HG02571 (cell line): ENCODE data around the gene CFD.
"Not testable (repeated sequence)": the region's sequence is repeated elsewhere in the genome, so short reads cannot be mapped to it uniquely, and the experiment has no call there.

ENCODE experiments used
- ATAC-seq: cut with Tn5 transposase; IDR thresholded peaks from one replicate; pipeline ENCODE4 v1.9.1; 2021; ENCODE audit warnings: mild to moderate bottlenecking, moderate library complexity; ENCODE audit not compliant: unreplicated experiment

The CFD gene

GRCh38 chr19:887599-887998 lies 28.1 kb downstream of the CFD start:
- ATAC-seq: no peak

- ATAC-seq: no peak
These were observed 29.3 kb downstream of the CFD start for GRCh38 chr19:888581-889385.

- no peak for ATAC-seq
These were observed 30.3 kb downstream of the CFD start for GRCh38 chr19:889662-890295.

- no peak for ATAC-seq
These were observed 31.4 kb downstream of the CFD start for GRCh38 chr19:890831-891230.

DNA sequence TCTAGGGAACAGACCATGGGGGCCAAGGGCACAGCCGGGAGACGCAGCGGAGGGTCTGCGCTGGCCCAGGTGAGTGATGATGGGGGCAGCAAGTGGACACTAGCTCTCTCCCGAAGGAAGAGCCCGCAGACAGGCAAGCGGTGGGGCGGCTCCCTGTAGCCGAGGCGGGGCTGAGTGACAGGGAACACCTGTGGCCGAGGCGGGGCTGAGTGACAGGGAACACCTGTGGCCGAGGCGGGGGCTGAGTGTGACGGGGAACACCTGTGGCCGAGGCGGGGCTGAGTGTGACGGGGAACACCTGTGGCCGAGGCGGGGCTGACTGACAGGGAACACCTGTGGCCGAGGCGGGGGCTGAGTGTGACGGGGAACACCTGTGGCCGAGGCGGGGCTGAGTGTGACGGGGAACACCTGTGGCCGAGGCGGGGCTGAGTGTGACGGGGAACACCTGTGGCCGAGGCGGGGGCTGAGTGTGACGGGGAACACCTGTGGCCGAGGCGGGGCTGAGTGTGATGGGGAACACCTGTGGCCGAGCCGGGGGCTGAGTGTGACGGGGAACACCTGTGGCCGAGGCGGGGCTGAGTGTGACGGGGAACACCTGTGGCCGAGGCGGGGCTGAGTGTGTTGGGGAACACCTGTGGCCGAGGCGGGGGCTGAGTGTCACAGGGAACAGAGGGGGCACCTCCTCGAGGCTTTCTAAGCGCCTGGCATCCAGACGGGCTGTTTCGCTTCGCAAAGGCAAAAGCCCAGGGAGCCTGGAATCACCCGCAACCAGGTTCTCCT lies 32.1 kb downstream of the CFD start:
- not testable (repeated sequence) for ATAC-seq

GRCh38 chr19:892243-892893 lies 32.9 kb downstream of the CFD start:
- no peak for ATAC-seq

DNA sequence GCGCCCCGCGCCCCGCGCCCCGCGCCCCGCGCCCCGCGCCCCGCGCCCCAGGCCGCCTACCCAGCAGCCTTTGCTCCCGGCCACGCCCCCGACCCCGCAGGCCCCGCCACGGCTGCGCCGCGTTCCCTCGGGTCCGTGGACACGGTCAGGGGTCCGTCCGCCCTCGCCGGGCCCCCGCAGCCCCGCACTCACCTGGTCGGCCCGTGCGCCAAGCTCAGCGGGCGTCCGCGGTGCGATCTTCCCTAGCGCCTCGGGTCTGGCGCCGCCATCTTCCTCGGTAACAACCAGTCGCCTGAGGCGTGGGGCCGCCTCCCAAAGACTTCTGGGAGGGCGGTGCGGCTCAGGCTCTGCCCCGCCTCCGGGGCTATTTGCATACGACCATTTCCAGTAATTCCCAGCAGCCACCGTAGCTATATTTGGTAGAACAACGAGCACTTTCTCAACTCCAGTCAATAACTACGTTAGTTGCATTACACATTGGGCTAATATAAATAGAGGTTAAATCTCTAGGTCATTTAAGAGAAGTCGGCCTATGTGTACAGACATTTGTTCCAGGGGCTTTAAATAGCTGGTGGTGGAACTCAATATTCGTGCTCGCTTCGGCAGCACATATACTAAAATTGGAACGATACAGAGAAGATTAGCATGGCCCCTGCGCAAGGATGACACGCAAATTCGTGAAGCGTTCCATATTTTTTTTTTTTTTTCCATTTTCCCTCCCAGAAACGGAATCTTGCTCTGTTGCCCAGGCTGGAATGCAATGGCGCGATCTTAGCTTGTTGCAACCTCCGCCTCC lies 33.6 kb downstream of the CFD start, which contains the start of the genes MED16 and RNU6-9:
MED16 (minus strand) TSS at position 294 of the 796 bp plus-strand sequence. CDS start 2,056 bp downstream, outside the sequence.
RNU6-9 (plus strand) TSS at position 591 of the 796 bp plus-strand sequence.
- ATAC-seq: peak; percentile 78

- no peak for ATAC-seq
These were observed 37.0 kb downstream of the CFD start for GRCh38 chr19:896434-896833.

GRCh38 chr19:896999-897398 lies 37.5 kb downstream of the CFD start:
- no peak for ATAC-seq

DNA sequence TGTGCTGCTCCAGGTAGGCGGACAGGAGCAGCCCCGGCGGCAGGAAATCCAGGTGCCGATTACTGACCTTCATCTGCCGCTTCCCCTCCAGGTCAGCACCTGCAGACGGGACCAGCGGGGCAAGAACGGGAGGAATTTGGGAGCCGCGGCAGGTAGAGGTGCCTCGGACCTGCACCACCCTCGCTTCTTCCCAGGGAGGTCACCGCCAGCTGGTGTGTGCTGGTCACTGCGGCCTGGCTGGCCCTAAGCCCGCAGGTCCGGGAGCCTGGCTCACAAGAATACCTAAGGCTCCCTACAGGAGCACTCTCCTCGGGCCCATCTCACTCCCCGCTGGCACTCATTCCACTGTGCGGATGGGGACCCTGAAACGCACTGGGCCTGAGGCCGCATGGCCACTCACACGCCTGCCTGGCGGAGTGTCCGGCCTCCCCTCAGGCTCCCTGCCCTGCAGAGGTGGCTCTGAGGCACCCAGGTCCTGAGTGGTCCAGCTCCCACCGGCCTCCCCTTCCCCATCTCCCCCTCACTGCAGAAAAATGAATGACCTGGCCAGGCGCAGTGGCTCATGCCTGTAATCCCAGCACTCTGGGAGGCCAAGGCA lies 38.1 kb downstream of the CFD start:
- no peak for ATAC-seq

DNA sequence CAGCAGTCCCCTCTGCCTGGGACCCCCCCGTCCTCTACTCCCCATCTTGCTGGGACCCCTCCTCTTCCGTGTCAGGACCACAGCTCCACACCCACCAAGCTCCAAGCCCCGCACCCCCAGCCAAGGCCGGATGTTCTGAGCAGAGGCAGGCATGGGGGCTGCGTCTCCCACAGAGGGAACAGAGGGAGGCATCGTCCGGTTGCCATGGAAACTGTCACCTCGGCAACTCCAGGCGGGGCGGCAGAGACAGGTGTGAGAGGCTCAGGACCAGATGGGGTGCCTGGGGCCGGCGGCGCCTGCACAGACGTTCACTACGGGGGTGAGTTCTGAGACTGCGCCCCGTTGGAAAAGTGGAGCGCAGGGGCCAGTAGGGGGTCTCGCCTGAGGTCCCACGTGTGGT lies 39.2 kb downstream of the CFD start:
- ATAC-seq: no peak

DNA sequence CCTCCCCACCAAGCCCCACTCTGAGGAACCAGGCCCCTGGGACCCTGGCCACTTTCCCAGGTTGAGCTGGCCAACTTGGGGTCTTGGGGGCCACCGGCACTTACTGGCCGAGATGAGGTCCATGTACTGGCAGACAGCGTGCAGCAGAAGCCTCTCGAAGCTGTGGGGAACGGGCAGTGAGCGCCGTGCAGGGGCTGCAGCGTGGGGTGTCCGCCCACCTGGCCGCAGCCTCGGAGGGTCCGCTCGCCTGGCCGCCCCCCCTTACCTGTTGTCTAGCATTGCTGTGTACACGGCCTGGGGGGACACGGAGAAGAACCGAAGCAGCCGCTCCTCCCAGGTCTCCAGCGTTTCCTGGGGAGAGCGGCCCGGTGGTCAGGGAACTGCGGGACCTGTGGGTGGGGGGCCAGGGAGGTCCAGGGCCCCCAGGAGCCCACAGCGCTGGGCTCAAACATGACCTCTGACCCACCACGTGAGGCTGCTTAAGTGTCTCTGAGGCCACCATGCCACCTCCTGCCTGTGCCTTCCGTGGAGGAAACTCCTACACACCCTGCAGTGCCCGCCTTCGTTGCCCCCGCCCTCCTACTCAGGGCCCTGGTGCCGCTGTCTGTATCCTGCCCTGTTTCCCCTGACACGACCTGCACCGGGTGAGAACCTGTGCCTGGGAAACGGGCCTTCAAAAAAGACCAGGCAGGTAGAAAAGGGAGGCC lies 40.0 kb downstream of the CFD start:
- ATAC-seq: no peak

DNA sequence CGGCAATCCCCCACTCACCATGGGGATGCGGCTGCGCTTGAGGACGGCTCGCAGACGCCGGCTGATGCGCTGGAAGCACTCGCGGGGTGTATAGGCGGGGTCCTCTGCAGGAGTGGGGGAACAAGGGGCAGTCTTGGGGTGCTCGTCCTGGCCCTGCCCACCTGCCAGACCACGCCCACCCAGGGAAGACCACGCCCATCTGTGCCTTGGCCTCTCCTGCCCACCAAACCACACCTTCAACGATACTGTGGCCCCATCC lies 40.5 kb downstream of the CFD start:
- ATAC-seq: no peak

GRCh38 chr19:900302-901111 lies 41.0 kb downstream of the CFD start:
- ATAC-seq: no peak

DNA sequence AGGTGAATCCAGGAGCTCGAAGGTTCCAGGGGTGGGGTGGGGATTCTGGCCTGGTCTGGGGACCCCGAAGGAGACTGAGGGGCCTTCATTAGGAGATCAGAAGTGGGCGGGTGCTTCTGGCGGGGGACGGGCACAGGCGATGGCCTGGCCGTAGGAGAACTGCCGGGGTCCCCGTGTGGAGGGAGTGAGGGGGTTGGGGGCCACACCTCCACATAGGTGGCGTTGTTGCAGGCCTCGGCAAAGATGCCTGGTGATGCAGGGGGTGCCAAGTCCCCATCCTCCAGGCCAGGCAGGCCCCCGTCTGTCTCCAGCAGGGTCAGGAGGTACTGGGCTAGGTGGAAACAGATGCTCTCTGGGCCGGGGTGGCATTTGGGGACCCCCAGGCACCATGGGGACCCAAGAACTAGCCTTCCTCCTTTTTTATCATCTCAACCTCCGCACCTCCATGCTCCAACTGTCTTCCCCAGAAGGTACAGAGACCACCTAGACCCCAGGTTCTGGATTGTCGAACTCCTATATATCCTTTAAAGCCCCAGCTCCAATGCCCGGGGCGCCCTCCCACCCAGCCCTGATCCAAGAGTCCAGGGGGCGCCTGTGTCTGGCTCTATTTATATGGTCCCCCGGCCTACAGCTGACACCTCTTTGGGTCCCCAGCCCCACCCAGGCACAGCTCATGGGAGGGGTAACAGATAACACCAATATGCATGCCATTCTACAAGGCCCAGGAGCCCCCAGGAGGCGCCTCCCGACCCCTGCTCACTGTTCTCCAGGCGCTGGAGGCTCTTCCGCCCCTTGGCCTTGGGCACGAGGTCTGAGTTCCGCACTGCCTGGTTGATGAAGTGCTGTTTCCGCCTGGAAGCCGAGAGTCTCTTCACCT lies 42.0 kb downstream of the CFD start:
- ATAC-seq: no peak

- ATAC-seq: no peak
These were observed 42.6 kb downstream of the CFD start for GRCh38 chr19:902093-902370.

DNA sequence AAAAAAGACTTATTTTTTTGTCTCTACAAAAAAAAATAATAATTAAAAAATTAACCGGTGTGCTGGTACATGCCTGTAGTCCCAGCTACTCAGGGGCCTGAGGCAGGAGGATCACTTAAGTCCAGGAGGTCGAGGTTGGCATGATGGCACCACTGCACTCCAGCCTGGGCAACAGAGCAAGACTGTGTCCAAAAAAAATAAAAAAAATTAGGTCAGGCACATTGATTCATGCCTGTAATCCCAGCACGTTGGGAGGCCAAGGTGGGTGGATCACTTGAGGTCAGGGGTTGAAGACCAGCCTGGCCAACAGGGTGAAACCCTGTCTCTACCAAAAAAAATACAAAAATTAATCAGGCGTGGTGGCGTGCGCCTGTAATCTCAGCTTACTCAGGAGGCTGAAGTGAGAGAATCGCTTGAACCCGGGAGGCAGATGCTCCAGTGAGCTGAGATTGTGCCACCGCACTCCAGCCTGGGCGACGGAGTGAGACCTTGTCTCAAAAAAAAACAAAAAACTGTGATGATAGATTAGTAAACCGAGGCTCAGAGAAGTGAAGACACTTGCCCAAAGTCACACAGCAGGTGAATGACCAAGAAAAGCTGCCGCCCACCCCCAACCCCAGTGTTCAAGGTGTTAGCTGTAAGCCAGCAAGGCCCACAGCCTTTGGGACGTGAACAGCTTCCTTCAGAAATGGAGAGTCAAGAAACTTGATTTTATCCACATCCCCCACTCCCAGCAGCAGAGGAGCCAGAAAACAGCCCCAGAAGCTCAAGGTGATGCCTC lies 43.2 kb downstream of the CFD start:
- no peak for ATAC-seq
